GM19238 (cell line): ENCODE data around the gene CBLB.

Experiments
- DNase-seq: peaks from one replicate; pipeline ENCODE4 v3.0.0; 2011; ENCODE audit warnings: low spot score; ENCODE audit not compliant: insufficient read length

CBLB gene

GRCh38 chr3:105868742-105869530, at the start of gene CBLB:
CBLB (minus strand) TSS chr3:105869012; CDS start chr3:105867577, 1,435 bp downstream.
- peak; percentile 78 for DNase-seq

GRCh38 chr3:105916767-105917166, 48.0 kb upstream of the CBLB start:
- DNase-seq, result no peak

- DNase-seq, result no peak
Observed at GRCh38 chr3:105915524-105915923, 46.7 kb upstream of the CBLB start.

GRCh38 chr3:105913616-105914015, 44.8 kb upstream of the CBLB start:
- no peak for DNase-seq

- DNase-seq, result no peak
Observed at GRCh38 chr3:105912891-105913290, 44.1 kb upstream of the CBLB start.

GRCh38 chr3:105911496-105911895, 42.7 kb upstream of the CBLB start:
- DNase-seq, result no peak

- no peak for DNase-seq
Observed at GRCh38 chr3:105907777-105908176, 39.0 kb upstream of the CBLB start.

- no peak for DNase-seq
Observed at GRCh38 chr3:105906836-105907235, 38.0 kb upstream of the CBLB start.

- DNase-seq, result no peak
Observed at GRCh38 chr3:105906345-105906744, 37.5 kb upstream of the CBLB start.

- no peak for DNase-seq
Observed at GRCh38 chr3:105905328-105905727, 36.5 kb upstream of the CBLB start.

- no peak for DNase-seq
Observed at GRCh38 chr3:105904678-105905284, 36.0 kb upstream of the CBLB start.

GRCh38 chr3:105904251-105904650, 35.4 kb upstream of the CBLB start:
- no peak for DNase-seq

GRCh38 chr3:105899516-105899915, 30.7 kb upstream of the CBLB start:
- DNase-seq, result no peak

GRCh38 chr3:105891101-105891500, 22.3 kb upstream of the CBLB start:
- DNase-seq, result no peak

GRCh38 chr3:105888621-105889579, 20.1 kb upstream of the CBLB start:
- DNase-seq, result no peak

GRCh38 chr3:105885256-105885655, 16.4 kb upstream of the CBLB start:
- no peak for DNase-seq

- DNase-seq, result no peak
Observed at GRCh38 chr3:105883798-105884377, 15.1 kb upstream of the CBLB start.

- DNase-seq, result no peak
Observed at GRCh38 chr3:105880681-105881290, 12.0 kb upstream of the CBLB start.

GRCh38 chr3:105878061-105878460, 9.2 kb upstream of the CBLB start:
- no peak for DNase-seq

- DNase-seq, result no peak
Observed at GRCh38 chr3:105877336-105877910, 8.6 kb upstream of the CBLB start.
